ENCODE data around the gene COL25A1.

DNA sequence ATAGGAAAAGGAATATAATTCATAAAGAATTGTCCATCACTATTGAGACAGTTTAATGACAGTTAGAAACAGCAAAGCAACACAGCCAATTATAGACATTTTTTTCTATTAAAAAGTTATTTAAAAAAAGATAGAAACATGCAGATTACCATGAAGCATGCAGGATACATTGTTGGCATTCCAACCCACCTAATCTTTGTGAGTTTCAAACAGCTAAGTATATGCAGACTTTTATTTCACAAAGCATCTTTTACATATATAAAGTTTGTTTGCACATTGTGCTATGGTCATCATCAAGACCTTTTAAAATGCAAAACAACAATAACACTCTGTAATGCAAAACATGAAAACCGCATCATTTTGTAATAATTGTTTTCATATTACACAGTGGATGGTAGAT lies 413.7 kb downstream of the COL25A1 start:
- TF ChIP-seq, protein P1, sequence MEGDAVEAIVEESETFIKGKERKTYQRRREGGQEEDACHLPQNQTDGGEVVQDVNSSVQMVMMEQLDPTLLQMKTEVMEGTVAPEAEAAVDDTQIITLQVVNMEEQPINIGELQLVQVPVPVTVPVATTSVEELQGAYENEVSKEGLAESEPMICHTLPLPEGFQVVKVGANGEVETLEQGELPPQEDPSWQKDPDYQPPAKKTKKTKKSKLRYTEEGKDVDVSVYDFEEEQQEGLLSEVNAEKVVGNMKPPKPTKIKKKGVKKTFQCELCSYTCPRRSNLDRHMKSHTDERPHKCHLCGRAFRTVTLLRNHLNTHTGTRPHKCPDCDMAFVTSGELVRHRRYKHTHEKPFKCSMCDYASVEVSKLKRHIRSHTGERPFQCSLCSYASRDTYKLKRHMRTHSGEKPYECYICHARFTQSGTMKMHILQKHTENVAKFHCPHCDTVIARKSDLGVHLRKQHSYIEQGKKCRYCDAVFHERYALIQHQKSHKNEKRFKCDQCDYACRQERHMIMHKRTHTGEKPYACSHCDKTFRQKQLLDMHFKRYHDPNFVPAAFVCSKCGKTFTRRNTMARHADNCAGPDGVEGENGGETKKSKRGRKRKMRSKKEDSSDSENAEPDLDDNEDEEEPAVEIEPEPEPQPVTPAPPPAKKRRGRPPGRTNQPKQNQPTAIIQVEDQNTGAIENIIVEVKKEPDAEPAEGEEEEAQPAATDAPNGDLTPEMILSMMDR (IDR thresholded peaks at IDR 0.05), result no peak
- TF ChIP-seq POLR2A (IDR thresholded peaks at IDR 0.05), result no peak
